Measurements from ENCODE around the gene TUBGCP3.
A peak's percentile ranks its signal among the peaks of the same experiment; 100 is the strongest.
"Not testable (repeated sequence)": the region's sequence is repeated elsewhere in the genome, so short reads cannot be mapped to it uniquely, and the experiment has no call there.

The TUBGCP3 gene

GRCh38 chr13:112587764-112588489, at the start of gene TUBGCP3:
Gene TUBGCP3, minus strand, starts transcription at chr13:112588153. Its CDS starts 173 bp downstream, at chr13:112587980.
- peak; percentile 92 for DNase-seq

- peak; percentile 31 for DNase-seq
Measured at GRCh38 chr13:112637017-112637801, 49.3 kb upstream of the TUBGCP3 start.

GRCh38 chr13:112636401-112636975, 48.5 kb upstream of the TUBGCP3 start:
- DNase-seq: peak; percentile 44

GRCh38 chr13:112635323-112635722, 47.4 kb upstream of the TUBGCP3 start:
- peak; percentile 31 for DNase-seq

GRCh38 chr13:112634102-112634501, 46.1 kb upstream of the TUBGCP3 start:
- peak; percentile 2 for DNase-seq

GRCh38 chr13:112630226-112630625, 42.3 kb upstream of the TUBGCP3 start:
- DNase-seq: not testable (repeated sequence)

GRCh38 chr13:112629161-112629560, 41.2 kb upstream of the TUBGCP3 start:
- no peak for DNase-seq

GRCh38 chr13:112627613-112628012, 39.7 kb upstream of the TUBGCP3 start:
- not testable (repeated sequence) for DNase-seq

GRCh38 chr13:112627161-112627560, 39.2 kb upstream of the TUBGCP3 start:
- no peak for DNase-seq

- no peak for DNase-seq
Measured at GRCh38 chr13:112626761-112627160, 38.8 kb upstream of the TUBGCP3 start.

- no peak for DNase-seq
Measured at GRCh38 chr13:112626124-112626523, 38.2 kb upstream of the TUBGCP3 start.

- no peak for DNase-seq
Measured at GRCh38 chr13:112625698-112626097, 37.7 kb upstream of the TUBGCP3 start.

GRCh38 chr13:112624602-112625430, 36.9 kb upstream of the TUBGCP3 start:
- DNase-seq: no peak

GRCh38 chr13:112624040-112624439, 36.1 kb upstream of the TUBGCP3 start:
- no peak for DNase-seq

- DNase-seq: no peak
Measured at GRCh38 chr13:112623051-112623711, 35.2 kb upstream of the TUBGCP3 start.

GRCh38 chr13:112622375-112622774, 34.4 kb upstream of the TUBGCP3 start:
- DNase-seq: no peak

- DNase-seq: no peak
Measured at GRCh38 chr13:112619730-112620631, 32.0 kb upstream of the TUBGCP3 start.

GRCh38 chr13:112618501-112618900, 30.5 kb upstream of the TUBGCP3 start:
- no peak for DNase-seq

- no peak for DNase-seq
Measured at GRCh38 chr13:112617754-112618375, 29.9 kb upstream of the TUBGCP3 start.

GRCh38 chr13:112616586-112617362, 28.8 kb upstream of the TUBGCP3 start:
- no peak for DNase-seq

All from activated effector memory CD4-positive, alpha-beta T cell treated with anti-CD3 and anti-CD28 coated beads, Interleukin-2, amount 50 U/mL, for 16 hours (primary cell).